ENCODE measurements around the gene CLPTM1L.
"Not testable (repeated sequence)": the region's sequence is repeated elsewhere in the genome, so short reads cannot be mapped to it uniquely, and the experiment has no call there.

Gene CLPTM1L

GRCh38 chr5:1285883-1286291, 59.0 kb downstream of the CLPTM1L start:
- DNase-seq, result no peak

- DNase-seq, result no peak
Observed at GRCh38 chr5:1285141-1285540, 59.8 kb downstream of the CLPTM1L start.

GRCh38 chr5:1284336-1284970, 60.4 kb downstream of the CLPTM1L start:
- DNase-seq, result not testable (repeated sequence)

GRCh38 chr5:1283729-1284041, 61.2 kb downstream of the CLPTM1L start:
- not testable (repeated sequence) for DNase-seq

- not testable (repeated sequence) for DNase-seq
Observed at GRCh38 chr5:1282993-1283728, 61.7 kb downstream of the CLPTM1L start.

GRCh38 chr5:1282131-1282992, 62.5 kb downstream of the CLPTM1L start:
- no peak for DNase-seq

- DNase-seq, result no peak
Observed at GRCh38 chr5:1281038-1281882, 63.6 kb downstream of the CLPTM1L start.

- no peak for DNase-seq
Observed at GRCh38 chr5:1280177-1281037, 64.5 kb downstream of the CLPTM1L start.

GRCh38 chr5:1279443-1280151, 65.3 kb downstream of the CLPTM1L start:
- DNase-seq, result no peak

- no peak for DNase-seq
Observed at GRCh38 chr5:1278656-1279442, 66.0 kb downstream of the CLPTM1L start.

- no peak for DNase-seq
Observed at GRCh38 chr5:1278216-1278615, 66.7 kb downstream of the CLPTM1L start.

GRCh38 chr5:1277781-1278180, 67.1 kb downstream of the CLPTM1L start:
- no peak for DNase-seq

- DNase-seq, result no peak
Observed at GRCh38 chr5:1277331-1277730, 67.6 kb downstream of the CLPTM1L start.

- DNase-seq, result no peak
Observed at GRCh38 chr5:1276930-1277329, 68.0 kb downstream of the CLPTM1L start.

GRCh38 chr5:1275397-1276391, 69.2 kb downstream of the CLPTM1L start:
- DNase-seq, result not testable (repeated sequence)

- DNase-seq, result no peak
Observed at GRCh38 chr5:1274471-1274870, 70.4 kb downstream of the CLPTM1L start.

GRCh38 chr5:1273745-1274144, 71.2 kb downstream of the CLPTM1L start:
- DNase-seq, result no peak

GRCh38 chr5:1272201-1272600, 72.7 kb downstream of the CLPTM1L start:
- no peak for DNase-seq
